Ovary (tissue), 9 donors: Measurements from ENCODE around the gene SRRM2. TPM values are rescaled to one million over a fixed set of nuclear protein-coding genes. Genes with fewer than 3 reads are reported as not detected.

Source experiments
- DNase-seq, 5 donors: peaks; one replicate each; pipeline ENCODE4 v3.0.0-alpha.2; 2019 to 2020
- H3K27ac ChIP-seq, 2 donors: fragments of 200-600 bp; one replicate each; pipeline versions ENCODE4 v1.5.1 to v1.8.0; 2019 to 2022
- H3K27me3 ChIP-seq: fragments of 200-600 bp; one replicate; pipeline ENCODE4 v1.8.0; 2022
- H3K36me3 ChIP-seq: fragments of 200-600 bp; sonication (generic); one replicate; pipeline ENCODE4 v1.5.1; 2019
- H3K4me1 ChIP-seq: one replicate; pipeline ENCODE4 v1.8.1; 2013; ENCODE audit warnings: mild to moderate bottlenecking, moderate library complexity; ENCODE audit not compliant: insufficient read depth
- H3K4me3 ChIP-seq: fragments of 200-600 bp; sonication (generic); one replicate; pipeline ENCODE4 v1.5.1; 2017
- H3K9me3 ChIP-seq, 2 donors: fragments of 200-600 bp in 1 of 2; sonication (generic) in 1 of 2; one replicate each; pipeline versions ENCODE4 v1.5.1 to v1.8.1; 2013 to 2019; ENCODE audit warnings: mild to moderate bottlenecking in 1 of 2, moderate library complexity in 1 of 2
- CTCF ChIP-seq, 3 donors: fragments of 450-650 bp in 2 of 3; fragments of 200-600 bp in 1 of 3; IDR thresholded peaks; one replicate each; pipeline versions ENCODE4 v1.5.1 to v1.8.0; 2016 to 2022; ENCODE audit warnings: antibody characterized with exemption in 3 of 3, mild to moderate bottlenecking in 1 of 3
- EP300 ChIP-seq: sonication (generic); formaldehyde crosslinking; IDR thresholded peaks from one replicate; pipeline ENCODE4 v1.6.1; 2017; ENCODE audit warnings: antibody characterized with exemption
- POLR2A ChIP-seq: fragments of 450-650 bp; IDR thresholded peaks from one replicate; pipeline ENCODE4 v1.6.1; 2017; ENCODE audit warnings: antibody characterized with exemption, mild to moderate bottlenecking, moderate library complexity
- WGBS, 3 donors: extraction: QIAGEN DNeasy Blood & Tissue Kit in 1 of 3; methylation state at CpG; one replicate each; pipeline versions ENCODE4 v1.1.5 to v1.1.7; 2013 to 2017; 5-methylcytosine and 5-hydroxymethylcytosine counted together
- intact Hi-C, 4 donors: fragments of 100-400 bp; cut with DNase I; formaldehyde crosslinking; loops; one replicate each; pipeline versions ENCODE4 v1.11.0 to v1.15.1; 2022 to 2023
- polyA plus RNA-seq, 2 donors: library from polyadenylated mRNA; stranded (reverse); fragments of 200-250 nt in 1 of 2; fragments of 350-450 nt in 1 of 2; fragmentation: Illumina TruSeq in 1 of 2; extraction: RNeasy Lipid Tissue Mini Kit (QIAGEN cat#74804) in 1 of 2; gene quantifications; one replicate each; pipeline ENCODE4 v1.2.3, GENCODE V29; 2013 to 2014
- total RNA-seq, 7 donors: library from RNA; depleted of rRNA in 2 of 7; stranded (reverse); fragments of >200 nt in 2 of 7; fragmentation: NEBNext Ultra II Directional in 3 of 7; extraction: Animal tissue kit (Norgen Biotek cat#: 25700) in 3 of 7; gene quantifications; one replicate each; pipeline versions ENCODE4 v1.1.0 to v1.2.4, GENCODE V29; 2016 to 2023
- donor health status: DM: no; HTN: no; CAD: no; lungs with moderate emphysema.
- donor health status: DM: no; HTN: no; CAD: no.
- donor health status: Bipolar disorder and iron deficiency.
- donor health status: DM: yes; HTN: yes; CAD: no.
- donor health status: DM: no; HTN: no; CAD: no.
- donor health status: DM: yes; HTN: yes; CAD: no.

Gene SRRM2
- total and polyA plus RNA-seq, 9 donors: 300 to 736 (median 524) TPM

GRCh38 chr16:2803545-2804195 is 51.2 kb downstream of the SRRM2 start:
- Histone ChIP-seq H3K27ac (no peak overlapping the region), H3K27me3 (no peaks in the 10 kb centered on the region), H3K9me3 (peaks cover 0 to 5% of the 10 kb centered on the region in 2 donors), H3K36me3 (no peaks in the 10 kb centered on the region), H3K4me3 (no peak overlapping the region), H3K4me1 (no peaks in the 10 kb centered on the region)
- 76 to 85% (median 85%) methylated on average over 3 of the region's 3 CpGs for WGBS, 3 donors
- DNase-seq: no peak
- intact Hi-C loops: no loop called here
- TF ChIP-seq EP300 (no peak), CTCF (IDR thresholded peaks at IDR 0.05) (no peak), POLR2A (no peak)

- intact Hi-C loops: no loop called here
- Histone ChIP-seq H3K36me3 (no peaks in the 10 kb centered on the region), H3K9me3 (peaks cover 0 to 5% of the 10 kb centered on the region in 2 donors), H3K4me3 (no peak overlapping the region), H3K27me3 (no peaks in the 10 kb centered on the region), H3K4me1 (no peaks in the 10 kb centered on the region), H3K27ac (no peak overlapping the region)
- TF ChIP-seq EP300: no peak
- no peak for TF ChIP-seq CTCF (IDR thresholded peaks at IDR 0.05)
- no peak for TF ChIP-seq POLR2A
- DNase-seq: no peak
- 91 to 96% (median 92%) methylated on average over 4 of the region's 4 CpGs for WGBS, 3 donors
Observed at GRCh38 chr16:2804728-2805127, 52.3 kb downstream of the SRRM2 start.

- H3K36me3 ChIP-seq: no peaks in the 10 kb centered on the region
- WGBS, 3 donors: 55 to 64% (median 58%) methylated on average over 5 of the region's 5 CpGs
- intact Hi-C loops: no loop called here
- DNase-seq: no peak
- H3K27me3 ChIP-seq: no peaks in the 10 kb centered on the region
- no peaks in the 10 kb centered on the region for H3K4me1 ChIP-seq
- no peak overlapping the region for H3K4me3 ChIP-seq
- H3K27ac ChIP-seq: no peak overlapping the region
- TF ChIP-seq EP300: no peak
- no peak for TF ChIP-seq CTCF (IDR thresholded peaks at IDR 0.05)
- no peak for TF ChIP-seq POLR2A
- H3K9me3 ChIP-seq: peaks cover 0 to 5% of the 10 kb centered on the region in 2 donors
Observed at GRCh38 chr16:2806286-2806685, 53.8 kb downstream of the SRRM2 start.

GRCh38 chr16:2808181-2808580 is 55.7 kb downstream of the SRRM2 start:
- 74 to 87% (median 80%) methylated on average over 7 of the region's 7 CpGs for WGBS, 3 donors
- DNase-seq: no peak
- Histone ChIP-seq H3K4me1 (no peaks in the 10 kb centered on the region), H3K27me3 (no peaks in the 10 kb centered on the region), H3K4me3 (no peak overlapping the region), H3K9me3 (peaks cover 0 to 5% of the 10 kb centered on the region in 2 donors), H3K27ac (no peak overlapping the region), H3K36me3 (no peaks in the 10 kb centered on the region)
- no peak for TF ChIP-seq POLR2A
- no peak for TF ChIP-seq EP300
- no peak for TF ChIP-seq CTCF (IDR thresholded peaks at IDR 0.05)
- intact Hi-C loops: no loop called here
